ENCODE data around the gene ATP2B2. TPM values are rescaled to one million over a fixed set of nuclear protein-coding genes. Genes with fewer than 3 reads are reported as not detected.

Gene ATP2B2
- total and polyA plus RNA-seq, 2 of the 8 experiments (the other 6 are each of a cell fraction or from before 2014, with no cell fraction given): 0.14 to 1.2 TPM

DNA sequence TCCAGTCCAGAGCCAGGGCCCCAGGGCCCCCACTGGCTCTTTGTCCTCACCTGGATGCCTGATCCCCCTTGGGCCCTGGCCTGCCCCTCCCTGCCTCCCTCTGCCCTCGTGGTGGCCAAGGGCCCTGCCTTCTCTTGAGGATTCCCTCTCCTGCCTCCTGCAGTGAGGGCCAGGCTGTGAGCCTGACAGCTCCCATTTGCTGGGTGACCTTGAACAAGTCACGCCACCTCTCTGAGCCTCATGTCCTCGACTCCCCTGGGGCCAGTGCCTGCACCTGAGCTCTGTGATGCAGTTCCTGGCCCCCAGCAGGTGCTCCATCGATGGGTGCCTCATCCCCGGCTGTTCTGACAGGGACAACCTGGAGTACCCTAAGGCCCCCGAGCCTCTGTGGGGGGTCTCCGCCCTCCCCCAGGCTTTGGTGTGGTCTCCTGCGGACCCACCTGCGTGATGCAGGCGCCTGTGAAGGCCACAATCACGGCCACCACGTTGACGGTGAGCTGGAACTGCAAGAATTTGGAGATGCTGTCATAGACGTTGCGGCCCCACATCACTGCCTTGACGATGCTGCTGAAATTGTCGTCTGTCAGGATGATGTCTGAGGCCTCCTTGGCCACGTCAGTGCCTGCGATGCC lies 160.3 kb downstream of the ATP2B2 start (continued):
- TF ChIP-seq RNF2 (IDR thresholded peaks at IDR 0.05; ENCODE audit: borderline replicate concordance, low read depth, low read length, missing control alignments, poor library complexity, severe bottlenecking) (no peak), EP300 (IDR thresholded peaks at IDR 0.05; ENCODE audit: borderline replicate concordance in 1 of 2, low read depth in 2 of 2, low read length in 2 of 2) (no peak), TBP (IDR thresholded peaks at IDR 0.05; ENCODE audit: low read depth, low read length) (no peak)

Data from H1 (cell line).